GM18499 (cell line): ENCODE measurements around the gene FCGR3A.
"Not testable (repeated sequence)": the region's sequence is repeated elsewhere in the genome, so short reads cannot be mapped to it uniquely, and the experiment has no call there.

ENCODE experiments used
- ATAC-seq: cut with Tn5 transposase; IDR thresholded peaks from one replicate; pipeline ENCODE4 v1.9.1; 2021; ENCODE audit warnings: moderate number of reproducible peaks; ENCODE audit not compliant: insufficient read depth, unreplicated experiment

Gene FCGR3A

GRCh38 chr1:161549652-161550051 lies at the start of gene FCGR3A:
Gene FCGR3A, minus strand, starts transcription at chr1:161549818. Its CDS starts 82 bp downstream, at chr1:161549736.
- ATAC-seq: no peak

GRCh38 chr1:161597077-161597476 lies 47.5 kb upstream of the FCGR3A start:
- not testable (repeated sequence) for ATAC-seq

- ATAC-seq: not testable (repeated sequence)
Measured at GRCh38 chr1:161595583-161595982, 46.0 kb upstream of the FCGR3A start.

GRCh38 chr1:161595173-161595572 lies 45.6 kb upstream of the FCGR3A start:
- not testable (repeated sequence) for ATAC-seq

GRCh38 chr1:161594269-161594984 lies 44.8 kb upstream of the FCGR3A start:
- ATAC-seq: not testable (repeated sequence)

GRCh38 chr1:161593092-161593755 lies 43.6 kb upstream of the FCGR3A start:
- not testable (repeated sequence) for ATAC-seq

GRCh38 chr1:161592586-161592985 lies 43.0 kb upstream of the FCGR3A start:
- not testable (repeated sequence) for ATAC-seq

GRCh38 chr1:161589920-161590319 lies 40.3 kb upstream of the FCGR3A start:
- not testable (repeated sequence) for ATAC-seq

GRCh38 chr1:161589365-161589764 lies 39.7 kb upstream of the FCGR3A start:
- not testable (repeated sequence) for ATAC-seq

- ATAC-seq: not testable (repeated sequence)
Measured at GRCh38 chr1:161588596-161588995, 39.0 kb upstream of the FCGR3A start.

GRCh38 chr1:161582882-161583281 lies 33.3 kb upstream of the FCGR3A start:
- not testable (repeated sequence) for ATAC-seq

- ATAC-seq: peak; percentile 50
Measured at GRCh38 chr1:161580879-161581537, 31.4 kb upstream of the FCGR3A start.

- not testable (repeated sequence) for ATAC-seq
Measured at GRCh38 chr1:161579856-161580507, 30.4 kb upstream of the FCGR3A start.

- not testable (repeated sequence) for ATAC-seq
Measured at GRCh38 chr1:161576676-161577075, 27.1 kb upstream of the FCGR3A start.

- not testable (repeated sequence) for ATAC-seq
Measured at GRCh38 chr1:161571703-161572102, 22.1 kb upstream of the FCGR3A start.

GRCh38 chr1:161566602-161566960 lies 17.0 kb upstream of the FCGR3A start:
- ATAC-seq: not testable (repeated sequence)

- ATAC-seq: not testable (repeated sequence)
Measured at GRCh38 chr1:161563522-161563921, 13.9 kb upstream of the FCGR3A start.

- not testable (repeated sequence) for ATAC-seq
Measured at GRCh38 chr1:161562441-161562840, 12.8 kb upstream of the FCGR3A start.

GRCh38 chr1:161560960-161561715 lies 11.5 kb upstream of the FCGR3A start:
- ATAC-seq: peak; percentile 44
